GM18498 (cell line): ENCODE data around the gene ADAMTS13.
A peak's percentile ranks its signal among the peaks of the same experiment; 100 is the strongest.
"Not testable (repeated sequence)": the region's sequence is repeated elsewhere in the genome, so short reads cannot be mapped to it uniquely, and the experiment has no call there.

Experiments used
- ATAC-seq: cut with Tn5 transposase; IDR thresholded peaks from one replicate; pipeline ENCODE4 v1.9.1; 2021; ENCODE audit warnings: mild to moderate bottlenecking, moderate library complexity; ENCODE audit not compliant: unreplicated experiment

Gene ADAMTS13

GRCh38 chr9:133421615-133422542, at the start of gene ADAMTS13:
Gene ADAMTS13 (plus strand): TSS chr9:133422367. CDS start chr9:133422444, 77 bp downstream.
- no peak for ATAC-seq

GRCh38 chr9:133374612-133375115, 47.5 kb upstream of the ADAMTS13 start:
- ATAC-seq = no peak

GRCh38 chr9:133375116-133375723, 46.9 kb upstream of the ADAMTS13 start:
- peak; percentile 26 for ATAC-seq

GRCh38 chr9:133375724-133376654, 46.2 kb upstream of the ADAMTS13 start, which contains the start of the genes STKLD1 and SURF4:
Gene STKLD1 (plus strand): TSS chr9:133376366. CDS start chr9:133376474, 108 bp downstream.
Gene SURF4 (minus strand): TSS chr9:133376060. CDS start chr9:133375969, 91 bp downstream.
- ATAC-seq = peak; percentile 91

- ATAC-seq = not testable (repeated sequence)
Observed at GRCh38 chr9:133377280-133377679, 44.9 kb upstream of the ADAMTS13 start.

GRCh38 chr9:133377721-133378216, 44.4 kb upstream of the ADAMTS13 start:
- ATAC-seq = no peak

GRCh38 chr9:133378408-133378962, 43.7 kb upstream of the ADAMTS13 start:
- no peak for ATAC-seq

- ATAC-seq = no peak
Observed at GRCh38 chr9:133379153-133380086, 42.7 kb upstream of the ADAMTS13 start.

- ATAC-seq = no peak
Observed at GRCh38 chr9:133380734-133381133, 41.4 kb upstream of the ADAMTS13 start.

- no peak for ATAC-seq
Observed at GRCh38 chr9:133382507-133383141, 39.5 kb upstream of the ADAMTS13 start.

- no peak for ATAC-seq
Observed at GRCh38 chr9:133383438-133383837, 38.7 kb upstream of the ADAMTS13 start.

- no peak for ATAC-seq
Observed at GRCh38 chr9:133384736-133385321, 37.3 kb upstream of the ADAMTS13 start.

- ATAC-seq = no peak
Observed at GRCh38 chr9:133385452-133385851, 36.7 kb upstream of the ADAMTS13 start.

- ATAC-seq = no peak
Observed at GRCh38 chr9:133386338-133386737, 35.8 kb upstream of the ADAMTS13 start.

- no peak for ATAC-seq
Observed at GRCh38 chr9:133387680-133388079, 34.5 kb upstream of the ADAMTS13 start.

GRCh38 chr9:133389025-133389557, 33.1 kb upstream of the ADAMTS13 start:
- no peak for ATAC-seq

GRCh38 chr9:133389562-133389961, 32.6 kb upstream of the ADAMTS13 start:
- ATAC-seq = no peak

GRCh38 chr9:133390713-133391112, 31.5 kb upstream of the ADAMTS13 start:
- no peak for ATAC-seq
